ENCODE data around the gene C9. TPM values are rescaled to one million over a fixed set of nuclear protein-coding genes. Genes with fewer than 3 reads are reported as not detected.

Gene C9
- total RNA-seq, 3 donors from 2014 or later: 1.8 TPM; not detected in 2

DNA sequence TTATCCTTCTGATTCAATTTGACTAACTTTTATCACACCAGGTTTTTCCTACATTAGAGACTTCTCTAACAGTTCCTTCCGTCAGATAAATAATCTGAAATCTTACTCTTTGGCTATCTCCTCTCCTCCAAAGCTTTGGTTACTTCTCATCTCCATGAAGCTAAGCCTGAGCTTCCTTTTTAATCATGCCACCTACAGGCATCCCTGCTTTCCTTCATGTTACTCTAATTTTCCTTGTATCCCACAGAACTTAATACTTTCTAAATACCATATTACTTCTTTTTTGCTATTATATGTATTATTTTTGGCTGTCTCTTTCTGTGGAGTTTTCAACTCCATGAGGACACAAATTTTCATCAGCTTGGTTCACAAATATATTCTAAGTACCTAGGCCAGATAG, 49.7 kb downstream of the C9 start:
- DNase-seq (ENCODE audit: low spot score in 2 of 2): no peak
- intact Hi-C loops (cut with DNase I; ENCODE audit: low total_unique reads): no loop called here
- Histone ChIP-seq H3K27me3 (no peaks in the 10 kb centered on the region), H3K36me3 (no peaks in the 10 kb centered on the region), H3K27ac (no peak overlapping the region), H3K9me3 (peaks cover 3% of the 10 kb centered on the region in 2 donors), H3K4me1 (no peaks in the 10 kb centered on the region), H3K4me3 (no peak overlapping the region)
- TF ChIP-seq POLR2AphosphoS5 (IDR thresholded peaks at IDR 0.05): no peak
- TF ChIP-seq, protein P1, sequence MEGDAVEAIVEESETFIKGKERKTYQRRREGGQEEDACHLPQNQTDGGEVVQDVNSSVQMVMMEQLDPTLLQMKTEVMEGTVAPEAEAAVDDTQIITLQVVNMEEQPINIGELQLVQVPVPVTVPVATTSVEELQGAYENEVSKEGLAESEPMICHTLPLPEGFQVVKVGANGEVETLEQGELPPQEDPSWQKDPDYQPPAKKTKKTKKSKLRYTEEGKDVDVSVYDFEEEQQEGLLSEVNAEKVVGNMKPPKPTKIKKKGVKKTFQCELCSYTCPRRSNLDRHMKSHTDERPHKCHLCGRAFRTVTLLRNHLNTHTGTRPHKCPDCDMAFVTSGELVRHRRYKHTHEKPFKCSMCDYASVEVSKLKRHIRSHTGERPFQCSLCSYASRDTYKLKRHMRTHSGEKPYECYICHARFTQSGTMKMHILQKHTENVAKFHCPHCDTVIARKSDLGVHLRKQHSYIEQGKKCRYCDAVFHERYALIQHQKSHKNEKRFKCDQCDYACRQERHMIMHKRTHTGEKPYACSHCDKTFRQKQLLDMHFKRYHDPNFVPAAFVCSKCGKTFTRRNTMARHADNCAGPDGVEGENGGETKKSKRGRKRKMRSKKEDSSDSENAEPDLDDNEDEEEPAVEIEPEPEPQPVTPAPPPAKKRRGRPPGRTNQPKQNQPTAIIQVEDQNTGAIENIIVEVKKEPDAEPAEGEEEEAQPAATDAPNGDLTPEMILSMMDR (IDR thresholded peaks at IDR 0.05): no peak
- TF ChIP-seq POLR2A (IDR thresholded peaks at IDR 0.05): no peak

DNA sequence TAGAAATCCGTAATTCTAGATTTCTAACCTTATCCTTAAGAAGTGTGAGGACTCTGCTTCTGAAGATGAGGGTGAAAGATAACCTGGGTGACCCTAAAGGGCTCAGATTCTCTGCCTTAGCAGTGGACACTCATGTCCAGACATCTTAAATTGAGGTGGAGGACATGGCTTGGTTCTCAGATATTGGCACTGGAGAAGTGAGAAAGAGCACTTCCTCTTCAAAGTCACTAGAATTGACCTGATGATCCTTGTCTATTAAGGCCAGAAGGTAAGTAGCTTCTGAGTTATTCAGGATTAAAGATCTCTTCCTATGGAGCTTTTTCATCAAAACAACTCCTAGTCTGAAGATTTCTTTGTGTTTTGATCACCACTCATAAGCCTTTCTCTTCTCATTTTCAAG, 54.8 kb downstream of the C9 start:
- DNase-seq (ENCODE audit: low spot score in 2 of 2): no peak
- H3K27me3 ChIP-seq: no peaks in the 10 kb centered on the region
- no peak overlapping the region for H3K4me3 ChIP-seq
- intact Hi-C loops (cut with DNase I; ENCODE audit: low total_unique reads): no loop called here
- no peaks in the 10 kb centered on the region for H3K4me1 ChIP-seq
- no peaks in the 10 kb centered on the region for H3K9me3 ChIP-seq
- TF ChIP-seq POLR2AphosphoS5 (IDR thresholded peaks at IDR 0.05) (no peak), POLR2A (IDR thresholded peaks at IDR 0.05) (no peak)
- TF ChIP-seq, protein P1 (IDR thresholded peaks at IDR 0.05): no peak
- no peak overlapping the region for H3K27ac ChIP-seq
- H3K36me3 ChIP-seq: no peaks in the 10 kb centered on the region

DNA sequence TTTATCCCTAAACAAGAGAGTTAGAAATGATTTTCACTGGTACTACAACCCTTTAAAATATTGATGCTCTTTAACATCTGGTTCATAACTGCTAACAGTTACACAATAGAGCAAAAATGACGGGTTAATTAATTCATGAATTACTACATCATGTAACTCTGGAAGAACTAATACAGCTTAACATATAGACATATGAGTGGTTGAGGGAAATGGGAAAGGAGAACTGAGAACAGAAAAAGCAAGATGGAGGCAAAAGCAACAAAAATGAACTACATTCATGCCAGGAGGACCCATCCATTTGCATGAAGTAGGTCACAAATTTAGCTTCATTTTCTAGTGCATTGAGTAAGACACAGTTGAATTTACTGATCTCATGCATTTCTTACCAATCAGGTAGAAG, 61.8 kb downstream of the C9 start:
- intact Hi-C loops (cut with DNase I; ENCODE audit: low total_unique reads): no loop called here
- TF ChIP-seq POLR2AphosphoS5 (IDR thresholded peaks at IDR 0.05) (no peak), POLR2A (IDR thresholded peaks at IDR 0.05) (no peak)
- TF ChIP-seq, protein P1 (IDR thresholded peaks at IDR 0.05): no peak

DNA sequence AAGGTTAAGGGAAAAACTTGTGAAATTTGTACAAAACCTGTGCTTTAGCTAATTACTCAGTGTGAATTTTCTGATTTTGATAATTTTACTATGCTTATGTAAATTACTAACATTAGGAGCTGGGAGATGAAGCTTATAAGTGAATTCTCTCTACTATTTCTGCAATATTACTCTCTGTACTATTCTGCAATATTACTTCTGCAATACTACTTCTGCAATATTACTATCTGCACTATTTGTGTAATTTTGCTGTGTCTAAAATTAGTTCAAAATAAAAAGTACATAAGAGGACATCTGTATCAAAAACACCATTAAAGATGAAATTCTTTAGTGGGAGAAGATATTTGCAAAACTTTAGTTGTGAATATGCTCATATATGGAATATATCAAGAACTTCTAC, 62.9 kb downstream of the C9 start:
- no peak overlapping the region for H3K27ac ChIP-seq
- H3K36me3 ChIP-seq: no peaks in the 10 kb centered on the region
- no peaks in the 10 kb centered on the region for H3K27me3 ChIP-seq
- no peaks in the 10 kb centered on the region for H3K4me1 ChIP-seq
- DNase-seq (ENCODE audit: low spot score in 2 of 2): no peak
- TF ChIP-seq POLR2AphosphoS5 (IDR thresholded peaks at IDR 0.05): no peak
- no peak for TF ChIP-seq POLR2A (IDR thresholded peaks at IDR 0.05)
- TF ChIP-seq, protein P1 (IDR thresholded peaks at IDR 0.05): no peak
- intact Hi-C loops (cut with DNase I; ENCODE audit: low total_unique reads): no loop called here
- H3K4me3 ChIP-seq: no peak overlapping the region
- H3K9me3 ChIP-seq: no peaks in the 10 kb centered on the region

More for the DNA sequence above, 61.8 kb downstream of the C9 start:
- Histone ChIP-seq H3K27ac (no peak overlapping the region), H3K27me3 (no peaks in the 10 kb centered on the region), H3K36me3 (no peaks in the 10 kb centered on the region), H3K4me3 (no peak overlapping the region), H3K4me1 (no peaks in the 10 kb centered on the region), H3K9me3 (no peaks in the 10 kb centered on the region)
- DNase-seq (ENCODE audit: low spot score in 2 of 2): no peak

DNA sequence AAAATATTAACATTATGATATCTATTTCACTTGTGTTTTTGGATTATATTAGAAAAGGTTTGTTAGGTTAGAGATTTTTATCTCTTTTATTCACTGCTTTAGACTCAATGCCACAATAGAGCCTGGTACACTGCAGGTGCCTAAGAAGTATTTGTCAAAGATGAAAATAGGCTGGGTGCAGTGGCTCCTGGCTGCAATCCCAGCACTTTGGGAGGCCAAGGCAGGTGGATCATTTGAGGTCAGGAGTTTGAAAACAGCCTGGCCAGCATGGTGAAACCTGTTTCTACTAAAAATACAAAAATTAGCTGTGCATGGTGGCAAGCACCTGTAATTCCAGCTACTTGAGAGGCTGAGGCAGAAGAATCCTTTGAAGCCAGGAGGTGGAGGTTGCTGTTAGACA, 64.3 kb downstream of the C9 start:
- no peak for DNase-seq (ENCODE audit: low spot score in 2 of 2)
- H3K4me3 ChIP-seq: no peak overlapping the region
- H3K4me1 ChIP-seq: no peaks in the 10 kb centered on the region
- H3K9me3 ChIP-seq: peaks cover 0 to 2% of the 10 kb centered on the region in 2 donors
- intact Hi-C loops (cut with DNase I; ENCODE audit: low total_unique reads): no loop called here
- H3K27ac ChIP-seq: no peak overlapping the region
- H3K36me3 ChIP-seq: no peaks in the 10 kb centered on the region
- H3K27me3 ChIP-seq: no peaks in the 10 kb centered on the region
- TF ChIP-seq POLR2A (IDR thresholded peaks at IDR 0.05): no peak
- TF ChIP-seq POLR2AphosphoS5 (IDR thresholded peaks at IDR 0.05): no peak
- TF ChIP-seq, protein P1 (IDR thresholded peaks at IDR 0.05): no peak
